Astrocyte (in vitro differentiated cells and primary cell): ENCODE measurements around the gene ZBED1. TPM values are rescaled to one million over a fixed set of nuclear protein-coding genes. Genes with fewer than 3 reads are reported as not detected.

ENCODE experiments used
- DNase-seq: peaks from one replicate; pipeline ENCODE4 v3.0.0-alpha.2; 2010; ENCODE audit warnings: low read depth
- FAIRE-seq: peaks from 2 replicates; lab custom pipeline; 2011; peaks lifted over from hg19 to GRCh38; lab: Jason Lieb, UNC
- H2AFZ ChIP-seq: 2 replicates; pipeline ENCODE4 v1.6.0; 2012; ENCODE audit warnings: low read depth, low read length, inconsistent platforms
- H3K27ac ChIP-seq: 2 replicates; pipeline ENCODE4 v1.5.1; 2011; ENCODE audit warnings: low read depth, low read length, inconsistent platforms
- H3K27me3 ChIP-seq: 2 replicates; pipeline ENCODE4 v1.6.0; 2011; ENCODE audit warnings: low read length, inconsistent platforms; ENCODE audit not compliant: insufficient read depth
- H3K36me3 ChIP-seq: 2 replicates; pipeline ENCODE4 v1.5.1; 2011; ENCODE audit warnings: low read length, inconsistent platforms; ENCODE audit not compliant: insufficient read depth
- H3K4me1 ChIP-seq: 2 replicates; pipeline ENCODE4 v1.5.1; 2011; ENCODE audit warnings: low read length, inconsistent platforms; ENCODE audit not compliant: insufficient read depth
- H3K4me2 ChIP-seq: 2 replicates; pipeline ENCODE4 v1.6.0; 2012; ENCODE audit warnings: low read length, inconsistent platforms
- H3K4me3 ChIP-seq: 2 replicates; pipeline ENCODE4 v1.5.1; 2011; ENCODE audit warnings: low read depth, mild to moderate bottlenecking, low read length, inconsistent platforms; ENCODE audit not compliant: insufficient read depth
- H3K79me2 ChIP-seq: 2 replicates; pipeline ENCODE4 v1.6.0; 2012; ENCODE audit warnings: mild to moderate bottlenecking, low read length, inconsistent platforms; ENCODE audit not compliant: insufficient read depth
- H3K9ac ChIP-seq: 2 replicates; pipeline ENCODE4 v1.6.0; 2012; ENCODE audit warnings: mild to moderate bottlenecking, low read length, inconsistent platforms
- H3K9me3 ChIP-seq: 2 replicates; pipeline ENCODE4 v1.5.1; 2012; ENCODE audit warnings: low read depth, mild to moderate bottlenecking, low read length, inconsistent platforms; ENCODE audit not compliant: insufficient read depth
- H4K20me1 ChIP-seq: 2 replicates; pipeline ENCODE4 v1.6.0; 2012; ENCODE audit warnings: low read length, inconsistent platforms; ENCODE audit not compliant: insufficient read depth
- H3K27ac Mint-ChIP-seq: one replicate; pipeline ENCODE4 v1.8.0; 2021; ENCODE audit warnings: mild to moderate bottlenecking, mixed read lengths; ENCODE audit not compliant: unreplicated experiment
- H3K27me3 Mint-ChIP-seq: one replicate; pipeline ENCODE4 v1.8.0; 2021; ENCODE audit warnings: low read depth, mixed read lengths; ENCODE audit not compliant: unreplicated experiment
- H3K36me3 Mint-ChIP-seq: one replicate; pipeline ENCODE4 v1.8.0; 2021; ENCODE audit warnings: low read depth, mixed read lengths; ENCODE audit not compliant: unreplicated experiment
- H3K4me1 Mint-ChIP-seq: one replicate; pipeline ENCODE4 v1.8.0; 2021; ENCODE audit warnings: low read depth, mixed read lengths; ENCODE audit not compliant: unreplicated experiment
- H3K4me3 Mint-ChIP-seq: one replicate; pipeline ENCODE4 v1.8.0; 2021; ENCODE audit warnings: mild to moderate bottlenecking, moderate library complexity, mixed read lengths; ENCODE audit not compliant: unreplicated experiment
- H3K9me3 Mint-ChIP-seq: one replicate; pipeline ENCODE4 v1.8.0; 2021; ENCODE audit warnings: mild to moderate bottlenecking, mixed read lengths; ENCODE audit not compliant: unreplicated experiment
- EZH2 ChIP-seq: IDR thresholded peaks from 2 replicates; pipeline ENCODE4 v1.6.1; 2012; ENCODE audit warnings: mild to moderate bottlenecking, low read length, inconsistent platforms; ENCODE audit not compliant: insufficient read depth
- total RNA-seq: library from RNA; stranded (reverse); gene quantifications from 2 replicates; pipeline ENCODE4 v1.2.1, GENCODE V29; 2021
- TF ChIP-seq, protein P1 (sequence below): IDR thresholded peaks from 2 replicates; pipeline ENCODE4 v1.5.1; 2011; ENCODE audit warnings: low read depth, mild to moderate bottlenecking, inconsistent platforms, low read length, moderate library complexity; ENCODE audit not compliant: insufficient read depth

Gene ZBED1
- total RNA-seq, 1 donor from 2014 or later, result 19.9 TPM

DNA sequence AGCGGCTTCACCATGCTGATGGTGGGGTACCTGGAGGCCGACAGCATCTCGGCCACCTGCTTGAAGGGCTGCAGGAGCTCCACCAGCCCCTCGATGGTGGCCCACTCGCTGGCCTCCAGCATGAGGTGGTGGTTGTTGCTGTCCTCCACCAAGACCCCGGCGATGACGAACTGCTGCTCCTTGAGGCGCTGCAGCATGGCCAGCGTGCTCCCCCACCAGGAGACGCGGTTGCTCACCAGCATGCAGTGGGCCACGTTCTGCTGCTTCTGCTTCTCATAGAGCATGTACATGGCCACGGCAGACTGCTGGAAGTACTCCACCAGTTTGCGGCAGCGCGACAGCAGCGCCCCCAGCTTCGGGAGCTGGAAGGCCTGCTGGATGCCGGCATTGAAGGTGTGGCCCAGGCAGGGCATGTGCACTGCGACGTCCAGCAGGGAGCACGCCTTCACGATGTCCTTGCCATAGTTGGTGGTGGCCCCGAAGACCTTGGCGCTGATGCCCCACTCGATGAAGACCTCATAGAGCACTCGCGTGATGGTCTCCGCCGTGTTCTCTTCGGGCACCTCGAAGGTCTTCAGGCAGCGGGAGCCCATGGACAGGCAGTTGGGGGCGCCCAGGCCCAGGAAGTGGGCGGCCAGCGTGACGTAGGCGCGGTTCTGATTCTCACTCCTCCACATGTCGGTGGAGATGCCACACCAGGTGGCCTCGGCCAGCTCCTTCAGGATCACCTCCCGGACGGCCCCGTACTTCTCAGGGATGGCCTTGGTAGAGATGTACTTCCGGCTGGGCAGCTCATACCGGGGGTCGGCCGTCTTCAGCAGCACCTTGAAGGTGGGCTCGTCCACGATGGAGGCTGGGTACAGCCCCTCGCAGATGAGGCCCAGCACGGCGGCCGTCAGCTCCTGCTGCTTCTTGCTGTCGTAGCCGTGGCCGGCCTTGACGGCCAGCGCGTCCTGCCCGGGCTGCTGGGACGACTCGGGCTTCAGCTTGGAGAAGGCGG, 11.0 kb downstream of the ZBED1 start:
- no peak overlapping the region for H3K9ac ChIP-seq
- peaks cover 27% of the 10 kb centered on the region for H4K20me1 ChIP-seq
- no peak overlapping the region for H3K4me2 ChIP-seq
- no peaks in the 10 kb centered on the region for H3K9me3 ChIP-seq
- Mint-ChIP-seq H3K9me3 (peaks cover 2% of the 10 kb centered on the region), H3K27me3 (no peaks in the 10 kb centered on the region), H3K4me3 (no peak overlapping the region), H3K36me3 (peaks cover 28% of the 10 kb centered on the region), H3K27ac (no peak overlapping the region), H3K4me1 (no peaks in the 10 kb centered on the region)
- H3K27ac ChIP-seq, result no peak overlapping the region
- peaks cover 14% of the 10 kb centered on the region for H3K36me3 ChIP-seq
- no peak overlapping the region for H3K4me3 ChIP-seq
- H3K4me1 ChIP-seq, result peaks cover 6% of the 10 kb centered on the region
- H2AFZ ChIP-seq, result no peak overlapping the region
- H3K27me3 ChIP-seq, result no peaks in the 10 kb centered on the region
- H3K79me2 ChIP-seq, result peaks cover 78% of the 10 kb centered on the region
- TF ChIP-seq EZH2, result no peak
- TF ChIP-seq, protein P1, sequence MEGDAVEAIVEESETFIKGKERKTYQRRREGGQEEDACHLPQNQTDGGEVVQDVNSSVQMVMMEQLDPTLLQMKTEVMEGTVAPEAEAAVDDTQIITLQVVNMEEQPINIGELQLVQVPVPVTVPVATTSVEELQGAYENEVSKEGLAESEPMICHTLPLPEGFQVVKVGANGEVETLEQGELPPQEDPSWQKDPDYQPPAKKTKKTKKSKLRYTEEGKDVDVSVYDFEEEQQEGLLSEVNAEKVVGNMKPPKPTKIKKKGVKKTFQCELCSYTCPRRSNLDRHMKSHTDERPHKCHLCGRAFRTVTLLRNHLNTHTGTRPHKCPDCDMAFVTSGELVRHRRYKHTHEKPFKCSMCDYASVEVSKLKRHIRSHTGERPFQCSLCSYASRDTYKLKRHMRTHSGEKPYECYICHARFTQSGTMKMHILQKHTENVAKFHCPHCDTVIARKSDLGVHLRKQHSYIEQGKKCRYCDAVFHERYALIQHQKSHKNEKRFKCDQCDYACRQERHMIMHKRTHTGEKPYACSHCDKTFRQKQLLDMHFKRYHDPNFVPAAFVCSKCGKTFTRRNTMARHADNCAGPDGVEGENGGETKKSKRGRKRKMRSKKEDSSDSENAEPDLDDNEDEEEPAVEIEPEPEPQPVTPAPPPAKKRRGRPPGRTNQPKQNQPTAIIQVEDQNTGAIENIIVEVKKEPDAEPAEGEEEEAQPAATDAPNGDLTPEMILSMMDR, result no peak
- FAIRE-seq (no peak), DNase-seq (no peak)

DNA sequence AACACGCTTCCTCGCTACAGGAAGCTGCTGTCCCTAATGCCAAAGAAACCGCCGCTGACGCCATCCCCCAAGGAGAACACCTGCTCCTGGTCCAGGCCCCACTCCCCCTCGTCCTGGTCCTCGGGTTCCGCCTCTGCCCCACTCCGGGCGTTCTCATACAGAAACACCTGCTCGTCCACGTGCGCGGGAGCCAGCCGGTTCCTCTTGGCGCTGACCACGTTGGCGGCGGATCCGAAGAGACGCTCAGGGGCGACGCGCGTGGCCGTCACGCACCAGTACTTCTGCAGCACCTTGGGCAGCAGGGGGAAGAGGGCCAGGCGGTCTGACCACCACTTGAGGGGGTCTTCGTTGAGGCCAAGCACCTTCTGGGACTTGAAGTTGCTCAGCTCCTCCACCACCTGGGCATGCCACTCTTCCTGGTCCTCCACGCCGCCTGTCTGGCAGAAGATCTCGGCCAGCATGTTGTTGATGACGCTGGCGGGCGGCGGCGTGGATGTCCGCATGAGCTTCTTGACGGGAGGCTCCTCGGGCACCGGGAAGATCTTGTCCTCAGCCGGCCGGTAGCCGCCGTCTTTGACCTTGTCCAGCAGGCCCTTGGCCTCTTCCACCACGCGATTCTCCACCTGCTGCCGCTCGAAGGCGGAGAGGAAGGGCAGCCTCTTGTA, 12.0 kb downstream of the ZBED1 start:
- FAIRE-seq (no peak), DNase-seq (no peak)
- no peaks in the 10 kb centered on the region for H3K27me3 Mint-ChIP-seq
- peaks cover 28% of the 10 kb centered on the region for H3K36me3 Mint-ChIP-seq
- no peak overlapping the region for H3K4me3 Mint-ChIP-seq
- peaks cover 2% of the 10 kb centered on the region for H3K9me3 Mint-ChIP-seq
- Histone ChIP-seq H3K27me3 (no peaks in the 10 kb centered on the region), H3K36me3 (peaks cover 14% of the 10 kb centered on the region), H2AFZ (no peak overlapping the region), H4K20me1 (peaks cover 27% of the 10 kb centered on the region), H3K27ac (no peak overlapping the region), H3K9ac (no peak overlapping the region), H3K4me3 (no peak overlapping the region), H3K4me2 (no peak overlapping the region), H3K4me1 (peaks cover 16% of the 10 kb centered on the region), H3K79me2 (peaks cover 74% of the 10 kb centered on the region), H3K9me3 (no peaks in the 10 kb centered on the region)
- H3K27ac Mint-ChIP-seq, result no peak overlapping the region
- TF ChIP-seq, protein P1, result no peak
- no peak for TF ChIP-seq EZH2
- peaks cover under 1% of the 10 kb centered on the region for H3K4me1 Mint-ChIP-seq
